ENCODE measurements around the gene MYOD1.
A peak's percentile ranks its signal among the peaks of the same experiment; 100 is the strongest.

Gene MYOD1

GRCh38 chr11:17724020-17724908 is 4.9 kb downstream of the MYOD1 start:
- no peak for TF ChIP-seq REST (IDR thresholded peaks at IDR 0.05; ENCODE audit: insufficient read depth in 1 of 2, low read depth in 2 of 2, low read length in 2 of 2)
- no peak for TF ChIP-seq TAF1 (IDR thresholded peaks at IDR 0.05; ENCODE audit: borderline replicate concordance, insufficient read depth, low read length)
- TF ChIP-seq POLR2AphosphoS5 (IDR thresholded peaks at IDR 0.05; ENCODE audit: low read depth, low read length): no peak
- TF ChIP-seq SIN3A (IDR thresholded peaks at IDR 0.05; ENCODE audit: borderline replicate concordance, insufficient read depth, low read length): no peak
- TF ChIP-seq FOXP2 (optimal IDR thresholded peaks at IDR 0.05; ENCODE audit: borderline replicate concordance, extremely low read depth, extremely low read length, insufficient read depth): no peak

DNA sequence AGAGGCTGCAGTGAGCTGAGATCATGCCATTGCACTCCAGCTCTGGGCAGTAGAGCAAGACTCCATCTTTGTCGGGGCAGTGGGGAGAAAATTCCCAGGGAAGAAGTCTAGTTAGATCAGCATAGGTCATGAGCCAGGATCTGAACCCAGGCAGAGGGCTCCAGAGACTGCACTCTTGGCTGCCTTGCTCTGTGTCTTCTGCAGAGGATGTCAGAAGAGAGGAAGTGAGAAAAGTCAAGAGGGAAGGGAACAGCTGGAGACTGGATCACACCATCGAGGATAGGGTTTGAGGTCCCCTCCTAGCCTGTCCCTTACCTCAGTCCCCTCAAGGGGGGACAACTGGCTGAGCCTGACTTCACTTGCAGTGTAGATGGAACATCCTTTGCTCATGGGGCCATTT is 5.8 kb downstream of the MYOD1 start:
- TF ChIP-seq REST (IDR thresholded peaks at IDR 0.05; ENCODE audit: insufficient read depth in 1 of 2, low read depth in 2 of 2, low read length in 2 of 2) (no peak), FOXP2 (optimal IDR thresholded peaks at IDR 0.05; ENCODE audit: borderline replicate concordance, extremely low read depth, extremely low read length, insufficient read depth) (no peak), SIN3A (IDR thresholded peaks at IDR 0.05; ENCODE audit: borderline replicate concordance, insufficient read depth, low read length) (no peak), TAF1 (IDR thresholded peaks at IDR 0.05; ENCODE audit: borderline replicate concordance, insufficient read depth, low read length) (no peak), POLR2AphosphoS5 (IDR thresholded peaks at IDR 0.05; ENCODE audit: low read depth, low read length) (no peak)

GRCh38 chr11:17730137-17730536 is 10.8 kb downstream of the MYOD1 start:
- TF ChIP-seq REST (IDR thresholded peaks at IDR 0.05; ENCODE audit: insufficient read depth in 1 of 2, low read depth in 2 of 2, low read length in 2 of 2) (no peak), TAF1 (IDR thresholded peaks at IDR 0.05; ENCODE audit: borderline replicate concordance, insufficient read depth, low read length) (no peak), POLR2AphosphoS5 (IDR thresholded peaks at IDR 0.05; ENCODE audit: low read depth, low read length) (no peak), SIN3A (IDR thresholded peaks at IDR 0.05; ENCODE audit: borderline replicate concordance, insufficient read depth, low read length) (no peak), FOXP2 (optimal IDR thresholded peaks at IDR 0.05; ENCODE audit: borderline replicate concordance, extremely low read depth, extremely low read length, insufficient read depth) (no peak)

DNA sequence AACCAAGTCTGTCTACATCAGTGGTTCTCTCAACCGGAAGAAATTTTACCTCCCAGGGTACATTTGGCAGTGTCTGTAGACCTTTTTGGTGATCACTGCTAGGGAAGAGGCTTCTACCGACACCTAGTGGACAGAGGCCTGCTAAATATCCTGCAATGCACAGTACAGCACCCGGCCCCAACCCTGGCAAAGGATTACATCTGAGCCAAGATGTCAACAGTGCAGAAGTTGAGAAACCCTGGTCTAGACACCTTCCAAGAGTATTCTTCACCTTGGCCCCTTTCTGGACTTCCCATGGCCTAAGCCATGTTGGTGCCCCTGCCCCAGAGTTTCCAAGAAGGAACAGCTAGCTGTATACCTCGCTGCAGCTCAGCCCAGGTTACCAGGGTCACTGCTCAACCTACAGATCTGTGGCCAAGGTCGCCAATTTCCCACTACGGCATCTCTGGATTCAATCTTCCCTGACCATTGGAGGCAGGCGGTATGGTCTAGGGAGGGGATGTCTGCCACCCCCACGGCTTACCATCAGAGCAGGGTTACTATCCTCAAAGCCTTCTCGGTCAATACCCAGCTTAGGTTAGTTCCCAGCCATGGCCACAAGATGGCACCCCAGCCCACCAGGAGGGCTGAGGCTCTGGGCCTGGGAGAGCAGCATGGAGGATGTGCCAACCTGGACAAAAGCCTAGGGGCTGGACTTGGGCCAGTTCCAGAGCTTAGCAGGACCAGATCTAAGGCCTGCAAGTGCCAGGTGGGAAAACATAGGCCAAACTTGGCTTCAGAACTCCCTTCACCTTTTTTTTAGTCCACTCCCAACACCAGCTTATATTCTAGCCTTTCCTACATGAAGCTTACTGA is 11.5 kb downstream of the MYOD1 start:
- TF ChIP-seq POLR2AphosphoS5 (IDR thresholded peaks at IDR 0.05; ENCODE audit: low read depth, low read length) (no peak), REST (IDR thresholded peaks at IDR 0.05; ENCODE audit: insufficient read depth in 1 of 2, low read depth in 2 of 2, low read length in 2 of 2) (peak in 1 of 2 experiments; percentile 51; a peak in 1 of 4 replicates)

All from PFSK-1 (cell line).